Activated CD8-positive, alpha-beta memory T cell treated with anti-CD3 and anti-CD28 coated beads, Interleukin-2, amount 50 U/mL, for 48 hours (primary cell): ENCODE measurements around the gene FANCG.

Source experiments
- DNase-seq: peaks from one replicate; pipeline ENCODE4 v3.0.0-alpha.2; 2020

The FANCG gene

GRCh38 chr9:35102769-35103659, 23.3 kb upstream of the FANCG start, which contains the start of gene STOML2:
STOML2 (minus strand) TSS chr9:35103131; CDS start chr9:35103094, 37 bp downstream.
- peak; percentile 90 for DNase-seq

GRCh38 chr9:35102465-35102768, 22.7 kb upstream of the FANCG start:
- no peak for DNase-seq

GRCh38 chr9:35097573-35097972, 17.8 kb upstream of the FANCG start:
- DNase-seq, result no peak

- peak; percentile 95 for DNase-seq
Measured at GRCh38 chr9:35096035-35096849, 16.5 kb upstream of the FANCG start, which contains the start of gene PIGO. PIGO (minus strand) TSS chr9:35096591; CDS start chr9:35095565, 1,026 bp downstream.

GRCh38 chr9:35091536-35091935, 11.8 kb upstream of the FANCG start:
- DNase-seq, result no peak

- DNase-seq, result no peak
Measured at GRCh38 chr9:35089434-35089833, 9.7 kb upstream of the FANCG start.

- no peak for DNase-seq
Measured at GRCh38 chr9:35085078-35085477, 5.3 kb upstream of the FANCG start.

- DNase-seq, result no peak
Measured at GRCh38 chr9:35079041-35079425, 709 bp downstream of the FANCG start.

- DNase-seq, result no peak
Measured at GRCh38 chr9:35078066-35078465, 1.7 kb downstream of the FANCG start.

- no peak for DNase-seq
Measured at GRCh38 chr9:35076848-35077247, 2.9 kb downstream of the FANCG start.

GRCh38 chr9:35075358-35075757, 4.4 kb downstream of the FANCG start:
- DNase-seq, result no peak

- DNase-seq, result no peak
Measured at GRCh38 chr9:35074791-35075190, 5.0 kb downstream of the FANCG start.

GRCh38 chr9:35074141-35074540, 5.6 kb downstream of the FANCG start:
- DNase-seq, result no peak

- DNase-seq, result no peak
Measured at GRCh38 chr9:35073279-35073612, 6.5 kb downstream of the FANCG start.

GRCh38 chr9:35072461-35073278, 7.1 kb downstream of the FANCG start, which contains the start of gene VCP:
VCP (minus strand) TSS chr9:35072625; CDS start chr9:35072353, 272 bp downstream.
- peak; percentile 95 for DNase-seq

- peak; percentile 87 for DNase-seq
Measured at GRCh38 chr9:35071814-35072460, 7.8 kb downstream of the FANCG start.

GRCh38 chr9:35070823-35071813, 8.6 kb downstream of the FANCG start:
- DNase-seq, result no peak

GRCh38 chr9:35069020-35069419, 10.7 kb downstream of the FANCG start:
- DNase-seq, result no peak

- DNase-seq, result no peak
Measured at GRCh38 chr9:35067056-35067455, 12.7 kb downstream of the FANCG start.

- DNase-seq, result no peak
Measured at GRCh38 chr9:35060548-35061207, 19.1 kb downstream of the FANCG start.

GRCh38 chr9:35059438-35059837, 20.3 kb downstream of the FANCG start:
- DNase-seq, result no peak
